ENCODE results near the gene ELAC2. TPM values are rescaled to one million over a fixed set of nuclear protein-coding genes. Genes with fewer than 3 reads are reported as not detected.

ELAC2 gene
- total and polyA plus RNA-seq, 10 donors = 29.4 to 110 (median 70.2) TPM

GRCh38 chr17:13024016-13024415, 6.2 kb upstream of the ELAC2 start:
- intact Hi-C loops (cut with DNase I; ENCODE audit: low total_unique reads) = no loop called here
- WGBS, 5 donors = 71 to 78% (median 72%) methylated on average over 6 of the region's 6 CpGs

GRCh38 chr17:13016881-13017654, 759 bp downstream of the ELAC2 start:
- intact Hi-C loops (cut with DNase I; ENCODE audit: low total_unique reads) = no loop called here
- peak overlapping the region; percentile 76 to 99 (median 96) for H3K4me3 ChIP-seq
- TF ChIP-seq POLR2AphosphoS5 (IDR thresholded peaks at IDR 0.05) (no peak), POLR2A (IDR thresholded peaks at IDR 0.05) (no peak), CTCF (IDR thresholded peaks at IDR 0.05 in 8 of 11, conservative IDR thresholded peaks at IDR 0.05 in 3 of 11) (no peak)
- WGBS, 5 donors = 15 to 25% (median 22%) methylated on average over 21 of the region's 21 CpGs
- H3K27ac ChIP-seq = peak overlapping the region; percentile 72 to 94 (median 90)
- DNase-seq = no peak
- no peaks in the 10 kb centered on the region for H3K9me3 ChIP-seq
- H3K4me1 ChIP-seq = peaks cover 6 to 39% (median 28%) of the 10 kb centered on the region in 6 donors
- peaks cover 0 to 47% (median 42%) of the 10 kb centered on the region in 6 donors for H3K36me3 ChIP-seq
- H3K27me3 ChIP-seq (replicated peaks in 1 of 7) = no peaks in the 10 kb centered on the region

More at GRCh38 chr17:13024016-13024415, 6.2 kb upstream of the ELAC2 start:
- peak overlapping the region in 2 of 8 donors; percentile 16 to 56 for H3K4me3 ChIP-seq
- H3K4me1 ChIP-seq = peaks cover 0 to 9% (median 8%) of the 10 kb centered on the region in 6 donors
- no peaks in the 10 kb centered on the region for H3K9me3 ChIP-seq
- no peaks in the 10 kb centered on the region for H3K27me3 ChIP-seq (replicated peaks in 1 of 7)
- H3K27ac ChIP-seq = no peak overlapping the region
- DNase-seq = no peak
- TF ChIP-seq CTCF (IDR thresholded peaks at IDR 0.05 in 8 of 11, conservative IDR thresholded peaks at IDR 0.05 in 3 of 11) (no peak), POLR2AphosphoS5 (IDR thresholded peaks at IDR 0.05) (no peak), POLR2A (IDR thresholded peaks at IDR 0.05) (no peak)
- H3K36me3 ChIP-seq = no peaks in the 10 kb centered on the region

- H3K36me3 ChIP-seq = peaks cover 0 to 70% (median 65%) of the 10 kb centered on the region in 6 donors
- H3K9me3 ChIP-seq = no peaks in the 10 kb centered on the region
- H3K27me3 ChIP-seq (replicated peaks in 1 of 7) = no peaks in the 10 kb centered on the region
- 88 to 98% (median 96%) methylated on average over 7 of the region's 7 CpGs for WGBS, 5 donors
- intact Hi-C loops (cut with DNase I; ENCODE audit: low total_unique reads) = no loop called here
- H3K4me1 ChIP-seq = peaks cover 6 to 39% (median 28%) of the 10 kb centered on the region in 6 donors
- H3K27ac ChIP-seq = no peak overlapping the region
- no peak overlapping the region for H3K4me3 ChIP-seq
- no peak for TF ChIP-seq POLR2A (IDR thresholded peaks at IDR 0.05)
- no peak for TF ChIP-seq POLR2AphosphoS5 (IDR thresholded peaks at IDR 0.05)
- no peak for TF ChIP-seq CTCF (IDR thresholded peaks at IDR 0.05 in 8 of 11, conservative IDR thresholded peaks at IDR 0.05 in 3 of 11)
- no peak for DNase-seq
These were observed 3.0 kb downstream of the ELAC2 start for GRCh38 chr17:13014801-13015200.

GRCh38 chr17:13010959-13011358, 6.9 kb downstream of the ELAC2 start:
- Histone ChIP-seq H3K9me3 (no peaks in the 10 kb centered on the region), H3K36me3 (peaks cover 0 to 100% (median 94%) of the 10 kb centered on the region in 6 donors), H3K27me3 (replicated peaks in 1 of 7) (no peaks in the 10 kb centered on the region), H3K27ac (no peak overlapping the region), H3K4me1 (peaks cover 0 to 18% (median 4%) of the 10 kb centered on the region in 6 donors), H3K4me3 (no peak overlapping the region)
- 68 to 95% (median 88%) methylated on average over 7 of the region's 7 CpGs for WGBS, 5 donors
- DNase-seq = no peak
- intact Hi-C loops (cut with DNase I; ENCODE audit: low total_unique reads) = no loop called here
- no peak for TF ChIP-seq POLR2AphosphoS5 (IDR thresholded peaks at IDR 0.05)
- no peak for TF ChIP-seq CTCF (IDR thresholded peaks at IDR 0.05 in 8 of 11, conservative IDR thresholded peaks at IDR 0.05 in 3 of 11)
- no peak for TF ChIP-seq POLR2A (IDR thresholded peaks at IDR 0.05)

All from spleen (tissue), 11 donors.